Caki2 (cell line): ENCODE results near the gene PPP2R3A. TPM values are rescaled to one million over a fixed set of nuclear protein-coding genes. Genes with fewer than 3 reads are reported as not detected.
"Not testable (repeated sequence)": the region's sequence is repeated elsewhere in the genome, so short reads cannot be mapped to it uniquely, and the experiment has no call there.

Source experiments
- DNase-seq: peaks from one replicate; pipeline ENCODE4 v3.0.0-alpha.2; 2015; ENCODE audit warnings: low read depth
- in situ Hi-C: cut with HindIII; loops from 2 replicates; pipeline ENCODE4 v1.10.0; 2016; ENCODE audit warnings: low sequenced_read_pairs, low pct_unique_long_range_greater_than_20kb, mixed read lengths
- total RNA-seq: library from RNA; depleted of rRNA; stranded (reverse); fragments of >200 nt; shearing (Covaris generic); gene quantifications from 2 replicates; pipeline ENCODE4 v1.2.3, GENCODE V29; 2014; ENCODE audit warnings: low replicate concordance

Gene PPP2R3A
- total RNA-seq, 1 experiment from 2014 or later: 4.0 TPM

DNA sequence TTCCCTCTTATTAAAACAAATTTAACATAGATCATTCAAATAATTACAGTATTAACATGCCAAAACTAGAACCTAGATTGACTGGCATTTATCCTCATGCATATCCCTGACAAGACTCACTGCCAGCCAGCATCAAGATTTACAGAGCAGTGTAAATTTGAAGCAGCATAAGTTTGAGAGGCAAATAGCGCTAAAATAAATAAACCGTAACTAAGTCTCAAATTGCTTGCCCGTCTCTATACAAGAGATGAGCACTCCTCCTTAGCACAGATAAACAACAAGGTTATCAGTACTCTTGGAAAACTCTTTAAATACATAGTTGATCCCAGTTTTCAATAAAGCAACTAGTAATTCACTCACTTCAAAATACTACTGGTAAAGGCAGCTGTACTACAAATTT is 201.0 kb downstream of the PPP2R3A start:
- in situ Hi-C loops: no loop called here
- no peak for DNase-seq

DNA sequence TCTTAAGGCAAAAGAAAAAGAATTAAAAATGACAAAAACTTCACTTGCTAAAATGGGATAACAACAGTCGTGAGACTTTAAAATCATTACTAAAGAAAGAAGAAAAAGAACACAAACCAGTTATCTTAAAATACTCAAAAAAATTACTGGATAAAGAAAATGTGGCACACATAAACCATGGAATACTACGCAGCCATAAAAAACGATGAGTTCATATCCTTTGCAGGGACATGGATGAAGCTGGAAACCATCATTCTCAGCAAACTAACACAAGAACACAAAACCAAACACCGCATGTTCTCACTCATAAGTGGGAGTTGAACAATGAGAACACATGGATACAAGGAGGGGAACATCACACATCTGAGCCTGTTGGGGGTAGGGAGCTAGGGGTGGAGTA is 202.7 kb downstream of the PPP2R3A start:
- DNase-seq, in situ Hi-C loops: not testable (repeated sequence)

- DNase-seq: peak; percentile 42
- in situ Hi-C loops: no loop called here
Measured at GRCh38 chr3:136171097-136171542, 205.6 kb downstream of the PPP2R3A start.

DNA sequence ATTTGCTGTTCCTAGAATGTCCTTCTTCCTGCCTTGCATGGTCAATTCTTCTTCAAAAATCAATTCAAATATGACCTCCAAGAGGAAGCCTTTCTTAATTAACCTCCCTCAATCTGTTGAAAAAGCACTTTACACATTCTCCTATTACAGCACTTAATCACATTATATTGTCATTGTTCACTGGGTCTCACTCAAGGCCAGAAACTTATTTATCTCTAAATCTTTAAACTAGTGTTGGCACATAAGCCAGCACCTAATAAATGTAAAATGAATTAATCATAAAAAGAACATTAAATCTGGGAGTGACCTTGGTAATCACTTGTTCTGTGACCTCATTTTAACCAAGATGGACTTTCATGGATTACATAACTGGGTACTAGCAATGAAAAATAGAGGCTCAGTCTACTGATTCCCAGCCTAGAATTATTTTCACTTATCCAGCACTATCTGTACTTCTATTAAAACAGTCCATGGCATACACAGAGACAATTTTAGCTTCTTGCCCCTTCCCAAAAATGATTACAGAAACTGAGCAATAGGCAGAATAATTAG is 208.5 kb downstream of the PPP2R3A start:
- in situ Hi-C loops: no loop called here
- DNase-seq: no peak

DNA sequence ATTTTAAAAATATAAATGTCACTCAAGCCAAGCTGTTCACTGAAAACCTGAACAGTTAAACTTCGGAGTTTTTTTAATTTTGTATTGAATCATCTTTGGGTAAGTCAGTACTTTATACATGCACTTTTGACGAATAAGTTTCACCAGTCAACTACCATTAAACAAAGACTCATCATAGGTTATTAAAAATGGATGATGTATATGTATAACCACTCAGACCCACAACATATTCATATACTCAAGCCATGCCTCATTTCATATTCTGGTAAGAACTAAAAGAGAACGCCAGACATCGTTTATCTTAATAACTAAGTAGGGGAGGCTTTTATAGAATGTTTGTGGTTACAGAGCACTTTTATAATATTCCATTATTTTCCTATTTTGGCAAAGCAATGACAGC is 212.3 kb downstream of the PPP2R3A start:
- DNase-seq: no peak
- in situ Hi-C loops: no loop called here

DNA sequence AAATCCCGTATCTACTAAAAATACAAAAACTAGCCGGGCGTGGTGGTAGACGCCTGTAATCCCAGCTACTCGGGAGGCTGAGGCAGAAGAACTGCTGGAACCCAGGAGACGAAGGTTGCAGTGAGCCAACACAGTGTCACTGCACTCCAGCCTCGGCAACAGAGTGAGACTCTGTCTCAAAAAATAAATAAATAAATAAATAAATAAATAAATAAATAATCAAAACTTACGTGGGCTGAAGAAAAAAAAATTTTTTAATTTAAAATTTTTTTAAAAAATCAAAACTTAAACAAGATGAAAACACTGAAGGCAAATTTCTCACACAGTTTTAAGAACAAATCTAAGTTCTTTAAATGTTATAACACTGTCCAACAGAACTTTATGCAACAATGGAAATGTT is 216.2 kb downstream of the PPP2R3A start:
- DNase-seq: no peak
- in situ Hi-C loops: no loop called here

- in situ Hi-C loops: no loop called here
- DNase-seq: no peak
Measured at GRCh38 chr3:136184703-136185102, 219.2 kb downstream of the PPP2R3A start.

DNA sequence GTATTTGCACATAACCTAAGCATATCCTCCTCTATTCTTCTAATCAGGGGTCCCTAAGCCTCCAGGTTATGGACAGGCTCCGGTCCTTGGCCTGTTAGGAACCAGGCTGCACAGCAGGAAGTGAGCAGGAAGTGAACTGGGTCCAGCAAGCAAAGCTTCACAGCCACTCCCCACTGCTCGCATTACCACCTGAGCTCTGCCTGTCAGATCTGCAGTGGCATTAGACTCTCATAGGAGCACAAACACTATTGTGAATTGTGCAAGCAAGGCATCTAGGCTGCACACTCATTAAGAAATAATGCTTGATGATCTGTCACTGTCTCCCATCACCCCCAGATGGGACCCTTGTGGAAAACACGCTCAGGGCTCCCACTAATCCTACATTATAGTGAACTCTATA is 220.8 kb downstream of the PPP2R3A start:
- DNase-seq: no peak
- in situ Hi-C loops: no loop called here

DNA sequence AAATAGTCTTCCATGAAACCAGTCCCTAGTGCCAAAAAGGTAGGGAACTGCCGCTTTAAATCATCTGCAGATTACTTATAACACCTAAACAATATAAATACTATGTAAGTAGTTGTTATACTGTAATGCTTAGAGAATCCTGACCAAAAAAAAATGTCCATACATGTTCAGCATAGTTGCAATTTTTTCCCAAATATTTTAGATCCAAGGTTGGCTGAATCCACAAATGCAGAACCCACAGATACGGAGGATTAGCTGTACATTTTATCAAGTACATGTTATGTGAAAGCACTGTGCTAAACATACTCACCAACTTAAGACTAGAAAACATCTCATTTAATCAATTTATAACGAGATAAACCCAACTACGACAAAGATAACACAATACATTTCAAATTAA is 221.3 kb downstream of the PPP2R3A start:
- no peak for DNase-seq
- in situ Hi-C loops: no loop called here

GRCh38 chr3:136187868-136188267 is 222.3 kb downstream of the PPP2R3A start:
- no peak for DNase-seq
- in situ Hi-C loops: no loop called here

DNA sequence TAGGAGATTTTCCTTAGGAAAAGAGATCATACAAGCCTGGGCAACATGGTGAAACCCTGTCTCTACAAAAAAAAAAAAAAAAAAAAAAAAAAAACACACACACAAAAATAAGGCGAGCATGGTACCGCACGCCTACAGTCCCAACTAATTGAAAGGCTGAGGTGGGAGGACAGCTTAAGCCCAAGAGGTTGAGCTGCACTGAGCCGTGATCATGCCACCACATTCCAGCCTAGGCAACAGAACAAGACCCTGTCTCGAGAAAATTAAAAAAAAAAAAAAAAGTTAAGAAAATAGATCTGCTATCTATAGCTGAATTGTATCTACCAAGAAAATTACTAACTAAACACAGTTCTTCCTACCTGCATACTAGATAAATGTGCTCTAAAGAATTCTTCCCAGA is 223.5 kb downstream of the PPP2R3A start:
- no peak for DNase-seq
- in situ Hi-C loops: no loop called here

GRCh38 chr3:136189859-136190617 is 224.5 kb downstream of the PPP2R3A start:
- DNase-seq: no peak
- in situ Hi-C loops: no loop called here

DNA sequence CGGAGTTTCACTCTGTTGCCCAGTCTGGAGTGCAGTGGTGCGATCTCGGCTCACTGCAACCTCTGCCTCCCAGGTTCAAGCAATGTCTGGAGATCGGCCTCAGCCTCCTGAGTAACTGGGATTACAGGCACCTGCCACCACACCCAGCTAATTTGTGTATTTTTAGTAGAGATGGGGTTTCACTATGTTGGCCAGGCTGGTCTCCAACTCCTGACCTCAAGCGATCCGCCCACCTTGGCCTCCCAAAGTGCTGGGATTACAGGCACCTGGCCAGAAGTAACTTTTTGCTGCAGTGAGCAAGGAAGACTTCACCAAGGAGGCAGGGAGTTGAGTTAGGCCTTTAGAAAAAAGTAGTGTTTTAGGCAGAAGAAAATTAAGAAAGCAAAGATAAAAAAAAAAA is 226.7 kb downstream of the PPP2R3A start:
- in situ Hi-C loops, DNase-seq: not testable (repeated sequence)

DNA sequence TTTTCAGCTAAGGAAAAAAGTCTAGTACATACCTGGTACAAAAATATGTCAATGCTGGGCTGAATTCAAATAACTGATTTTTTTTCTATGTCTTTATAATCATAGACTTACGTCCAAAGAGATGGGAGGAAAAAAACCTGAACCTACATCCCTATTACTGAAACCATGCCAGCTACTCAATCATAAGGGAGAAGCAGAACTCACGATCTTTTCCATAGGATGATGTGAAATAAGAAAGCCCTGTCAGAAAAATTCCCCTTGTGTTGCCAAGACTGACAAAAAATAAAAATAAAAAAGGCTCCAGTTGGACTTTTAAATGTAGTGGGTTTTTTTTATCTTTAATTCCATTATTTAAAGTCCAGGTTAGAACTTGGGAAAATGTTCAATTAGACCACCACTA is 227.3 kb downstream of the PPP2R3A start:
- no peak for DNase-seq
- in situ Hi-C loops: no loop called here

GRCh38 chr3:136193278-136194054 is 227.9 kb downstream of the PPP2R3A start:
- DNase-seq: peak; percentile 29
- in situ Hi-C loops: no loop called here

DNA sequence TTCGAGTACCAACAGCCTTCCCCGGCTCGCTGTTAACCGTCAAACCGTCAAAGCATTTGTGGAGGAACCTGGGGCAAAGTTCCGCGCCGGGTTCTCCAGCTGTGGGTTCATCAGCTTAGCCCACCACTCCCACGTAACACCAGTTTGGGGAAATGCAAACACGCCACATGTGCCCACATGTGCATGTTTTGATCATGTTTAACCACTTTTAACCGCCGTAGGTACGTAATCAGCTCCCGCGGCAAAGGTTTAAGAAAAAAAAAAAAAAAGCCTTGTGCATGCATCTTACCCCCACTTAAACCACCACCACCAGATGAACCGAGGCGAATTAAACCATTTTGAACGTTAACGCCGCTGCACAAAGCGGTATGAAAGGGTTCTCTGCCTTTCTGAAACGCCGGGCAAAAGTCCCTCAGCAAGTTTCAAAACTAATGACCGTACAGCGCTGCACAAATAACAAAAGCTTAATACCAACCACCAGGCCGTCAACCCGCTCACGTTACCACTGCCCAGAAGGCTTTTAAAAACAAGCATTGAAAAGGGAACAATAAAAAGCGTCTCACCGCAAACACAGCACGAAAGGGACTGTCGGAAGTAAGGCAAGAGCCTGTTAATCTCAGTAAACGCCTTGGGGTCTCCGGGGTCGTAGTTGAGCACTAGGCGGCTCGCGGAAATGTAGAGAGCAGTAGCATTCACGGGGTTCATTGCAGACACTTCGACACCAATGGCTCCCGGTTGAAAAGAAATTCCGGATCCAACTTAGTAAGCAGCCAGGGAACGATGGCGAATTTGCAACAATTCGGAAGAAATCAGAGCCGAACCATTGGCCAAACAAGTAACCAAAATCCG is 229.1 kb downstream of the PPP2R3A start:
- DNase-seq: no peak
- in situ Hi-C loops: no loop called here

- in situ Hi-C loops: no loop called here
- peak; percentile 70 for DNase-seq
Measured at GRCh38 chr3:136195258-136196063, 229.9 kb downstream of the PPP2R3A start.

DNA sequence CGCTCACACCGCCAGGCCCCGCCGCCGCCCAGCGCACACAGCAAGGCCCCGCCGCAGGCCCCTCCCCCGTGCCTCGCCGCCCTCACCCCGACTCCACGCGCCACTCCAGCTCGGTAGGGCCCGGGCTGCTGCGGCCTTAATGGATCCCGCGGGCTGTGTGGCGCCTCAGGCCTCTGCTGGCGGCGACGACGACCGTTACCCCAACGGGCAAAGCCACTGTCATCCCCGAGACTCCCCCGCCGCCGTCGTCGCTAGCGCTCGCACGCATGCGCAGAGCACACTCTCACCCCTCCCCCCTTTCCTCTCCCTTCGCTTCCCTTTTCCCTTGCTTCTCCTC is 230.5 kb downstream of the PPP2R3A start, which contains the start of gene MSL2:
TSS of gene MSL2 (minus strand) at position 272 of the 337 bp plus-strand sequence. CDS start 1,222 bp downstream, outside the sequence.
- no peak for DNase-seq
- in situ Hi-C loops: no loop called here
